GM21723 (cell line): ENCODE measurements around the gene LYSMD3.
A peak's percentile ranks its signal among the peaks of the same experiment; 100 is the strongest.

Source experiments
- ATAC-seq: cut with Tn5 transposase; IDR thresholded peaks from one replicate; pipeline ENCODE4 v1.9.1; 2021; ENCODE audit warnings: mild to moderate bottlenecking, moderate library complexity; ENCODE audit not compliant: unreplicated experiment

LYSMD3 gene

DNA sequence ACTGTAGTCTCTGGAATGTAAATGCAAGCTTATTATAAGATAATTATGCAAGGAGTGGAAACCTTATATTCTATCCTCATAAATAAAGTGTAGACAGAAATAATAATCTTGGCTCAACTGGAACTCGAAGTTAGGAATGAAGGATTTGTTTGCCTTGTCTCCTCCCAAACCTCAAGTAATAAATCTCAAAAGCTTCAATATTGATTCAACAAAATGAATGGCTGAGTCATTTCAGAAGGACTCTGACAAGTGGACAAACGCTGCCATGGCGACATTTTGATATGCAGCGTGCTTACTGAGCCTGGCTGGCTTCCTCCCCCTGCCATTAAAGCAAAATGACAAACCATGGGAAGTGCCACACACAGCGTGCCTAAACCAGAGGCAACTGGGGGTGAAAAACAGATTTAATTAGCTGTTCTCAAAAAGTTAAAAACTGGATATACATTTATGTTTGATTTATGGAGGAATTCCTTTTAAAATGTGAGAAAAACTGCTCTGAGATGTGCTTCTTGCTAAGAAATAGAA lies 18.7 kb upstream of the LYSMD3 start:
- ATAC-seq: no peak

DNA sequence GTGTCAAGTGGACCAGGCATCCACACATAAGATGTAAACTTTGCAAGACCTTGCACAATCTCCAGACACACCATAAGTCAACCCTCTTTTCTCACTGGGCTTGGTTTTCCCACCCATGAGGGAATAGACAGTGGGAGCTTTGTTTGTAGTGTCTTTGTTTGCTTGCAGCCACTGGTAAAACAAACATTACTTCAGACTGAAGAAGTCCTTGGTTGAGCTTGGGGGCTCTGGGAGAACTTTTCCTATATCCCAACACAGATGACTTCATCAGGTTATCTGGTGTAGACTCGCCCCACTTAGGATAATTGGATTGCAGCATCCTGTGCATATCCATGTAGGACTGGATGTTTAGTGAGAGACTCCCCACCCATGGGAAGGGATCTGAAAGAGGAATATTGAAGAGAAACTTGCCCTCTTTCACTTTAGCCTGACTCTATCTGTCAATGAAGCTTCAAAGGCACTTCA lies 17.7 kb upstream of the LYSMD3 start:
- no peak for ATAC-seq

DNA sequence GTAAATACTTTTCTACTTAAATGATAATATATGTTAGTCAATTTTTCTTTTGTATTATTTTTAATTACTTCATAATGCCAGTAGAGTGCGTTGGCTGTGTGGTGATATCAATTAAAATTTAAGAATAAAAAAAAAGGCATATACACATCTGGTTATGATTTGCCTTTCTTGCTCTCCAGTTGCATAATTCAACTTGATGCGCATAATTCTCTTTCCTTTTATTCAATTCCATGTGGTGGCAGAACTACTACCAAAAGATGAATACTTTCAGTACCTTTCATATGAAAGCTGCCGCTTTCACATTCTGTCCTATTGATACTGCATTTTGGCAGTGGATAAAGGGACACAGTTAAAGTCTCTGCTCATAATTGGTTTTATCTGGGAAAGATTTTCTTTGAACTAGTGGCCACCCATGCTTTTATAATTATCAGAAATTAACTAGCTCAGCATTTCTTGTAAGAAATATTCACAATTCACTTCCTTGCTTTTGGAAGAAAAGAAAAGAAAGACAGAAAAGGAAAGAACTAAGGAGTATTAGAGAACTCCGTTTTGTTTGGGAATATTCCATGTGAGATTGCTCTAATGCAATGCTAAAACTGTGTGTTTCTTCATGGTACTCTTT lies 16.9 kb upstream of the LYSMD3 start:
- no peak for ATAC-seq

DNA sequence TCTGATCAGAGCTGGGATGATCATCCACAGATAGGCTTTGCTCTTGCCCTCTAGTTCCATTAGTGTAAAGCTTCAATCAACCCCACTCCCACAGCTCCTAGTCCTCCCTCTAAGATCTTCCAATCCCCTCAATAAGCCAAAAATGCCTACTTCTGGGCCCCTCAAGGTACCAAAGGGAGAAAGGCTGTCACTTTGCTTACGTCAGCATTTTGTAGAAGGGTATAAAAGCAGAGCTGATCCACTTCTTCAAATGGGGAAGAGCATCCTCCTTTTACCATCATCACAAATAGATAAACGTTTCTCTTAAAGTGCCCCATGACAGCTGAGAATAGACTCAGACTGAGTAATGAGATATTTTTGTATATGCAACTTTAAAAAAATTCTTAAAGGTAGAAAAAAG lies 16.1 kb upstream of the LYSMD3 start:
- ATAC-seq: no peak

DNA sequence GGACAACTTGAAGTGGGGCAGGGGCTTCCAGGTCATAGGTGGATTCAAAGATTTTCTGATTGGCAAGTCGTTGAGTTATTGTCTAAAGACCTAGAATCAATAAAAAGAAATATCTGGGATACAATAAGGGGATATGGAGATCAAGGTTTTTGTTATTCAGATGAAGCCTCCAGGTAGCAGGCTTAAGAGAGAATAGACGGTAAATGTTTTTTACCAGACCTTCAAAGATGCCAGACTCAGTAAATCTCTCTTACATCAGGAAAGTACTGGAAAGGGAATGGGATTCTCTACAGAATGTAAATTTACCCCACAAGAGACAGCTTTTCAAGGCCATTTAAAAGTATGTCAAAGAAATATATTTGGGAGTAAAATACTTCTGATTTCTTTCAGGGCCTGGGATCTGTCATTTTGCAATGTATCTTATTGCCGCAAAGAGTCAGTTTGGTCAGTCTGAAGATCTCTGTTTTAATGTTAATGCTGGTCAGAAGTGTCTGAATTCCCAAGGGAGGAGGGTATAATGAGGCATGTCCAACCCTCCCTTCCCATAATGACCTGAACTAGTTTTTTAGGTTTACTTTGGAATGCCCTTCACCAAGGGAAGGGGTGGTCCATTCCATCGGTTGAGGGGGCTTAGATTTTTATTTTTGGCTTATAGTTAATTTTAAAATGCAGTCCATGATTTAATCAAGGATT lies 13.6 kb upstream of the LYSMD3 start:
- ATAC-seq: no peak

DNA sequence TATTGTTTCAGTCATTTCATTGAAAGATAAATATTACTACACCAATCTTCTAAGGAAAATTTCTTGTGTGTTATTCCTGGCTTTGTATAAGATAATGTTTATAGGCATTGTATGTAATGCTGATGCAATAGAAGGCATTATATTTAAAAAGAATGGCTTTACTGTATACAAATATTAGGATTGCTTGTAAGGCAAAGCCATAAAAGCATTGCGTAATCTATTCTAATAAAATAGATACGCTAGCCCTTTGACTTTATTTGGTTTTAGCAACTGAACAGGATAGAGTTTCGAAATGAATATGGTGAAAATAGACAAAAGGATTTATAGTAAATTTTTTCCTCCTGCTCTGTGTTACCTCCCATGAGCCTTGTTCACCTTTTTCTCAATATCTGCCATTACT lies 5.5 kb upstream of the LYSMD3 start:
- no peak for ATAC-seq

DNA sequence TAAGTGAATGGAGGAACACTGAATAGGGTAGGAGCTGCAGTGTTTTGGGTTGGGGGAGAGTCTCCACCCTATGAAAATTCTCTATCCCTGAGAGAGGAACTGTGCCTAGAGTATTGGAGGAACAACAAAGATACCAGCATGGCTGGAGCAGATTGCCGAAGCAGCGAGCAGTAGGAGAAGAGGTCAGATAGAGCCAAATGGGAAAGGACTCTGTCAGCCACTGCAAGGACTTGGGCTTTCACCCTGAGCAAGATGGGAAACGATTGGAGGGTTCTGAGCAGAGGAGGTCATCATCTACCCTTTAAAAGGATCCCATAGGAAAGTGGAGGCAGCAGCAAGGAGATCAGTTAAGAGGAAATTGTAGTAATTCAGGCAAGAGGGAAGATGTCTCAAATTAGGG lies 4.4 kb upstream of the LYSMD3 start:
- no peak for ATAC-seq

DNA sequence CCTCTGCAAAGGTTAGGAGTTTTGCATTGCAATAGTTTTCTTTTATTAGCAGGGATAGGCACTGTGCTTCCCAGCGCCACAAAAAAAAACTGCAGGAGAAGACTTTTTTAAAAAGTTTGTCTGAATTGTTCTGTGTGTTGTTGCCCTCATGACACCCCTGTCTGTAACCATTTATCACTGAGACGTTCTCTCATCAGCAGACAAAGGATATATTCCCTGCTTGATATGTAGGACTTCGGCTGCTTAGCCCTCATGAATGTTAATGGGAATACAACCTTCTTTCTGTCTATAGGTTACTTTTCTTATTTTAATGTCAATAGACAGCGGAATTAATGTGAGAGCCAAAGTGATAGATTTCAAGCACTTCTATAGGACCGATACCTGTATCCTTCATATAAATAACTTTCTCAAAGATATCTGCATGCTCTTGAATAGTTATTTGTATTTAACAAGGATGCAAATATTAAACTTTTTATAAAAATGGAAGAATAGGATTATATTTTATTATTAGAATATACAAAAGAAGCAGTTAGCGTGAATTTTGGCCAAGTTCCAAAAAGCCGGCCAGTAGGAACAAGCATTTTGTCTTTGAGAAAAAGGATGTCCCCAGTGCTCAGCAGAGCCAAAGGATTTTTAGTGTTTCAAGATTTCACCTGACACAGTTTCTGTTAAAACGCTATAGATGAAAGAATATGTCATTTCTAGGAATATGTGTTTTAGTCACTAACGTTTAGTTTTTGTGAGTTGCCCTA lies 1.5 kb upstream of the LYSMD3 start:
- ATAC-seq: no peak

DNA sequence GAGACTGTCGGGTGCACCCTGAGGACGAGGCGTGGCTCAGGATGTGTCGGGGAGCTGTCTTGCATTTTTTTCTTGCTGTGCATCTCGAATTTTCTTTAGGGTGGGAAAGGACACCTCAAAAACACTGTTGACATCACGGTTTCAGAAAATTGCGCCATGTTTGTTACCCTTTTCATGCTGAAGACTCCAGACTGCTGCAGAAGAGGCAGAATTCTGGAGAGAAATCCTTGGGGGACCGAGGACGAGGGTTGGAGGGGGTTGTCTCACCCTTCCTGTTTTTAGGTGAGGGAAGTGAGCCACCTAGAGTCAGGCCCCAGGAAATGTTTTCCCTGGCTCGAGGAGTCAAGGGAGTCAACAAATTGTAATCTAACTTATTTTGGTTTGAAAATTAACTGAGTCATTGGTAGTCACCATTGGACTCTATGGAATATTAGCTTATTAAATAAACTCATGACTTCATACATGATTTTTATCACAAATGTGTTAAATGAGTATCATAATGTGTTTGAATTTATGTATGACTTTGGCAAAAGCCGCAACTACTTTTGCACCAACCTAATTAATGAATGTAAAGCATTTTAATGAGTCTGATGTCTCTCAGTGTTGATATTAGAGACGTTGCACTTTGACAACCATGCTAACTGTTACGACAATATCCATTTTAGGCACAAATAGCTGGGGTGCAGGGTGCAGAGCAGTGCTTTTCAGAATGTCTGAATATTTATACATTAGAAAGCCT lies 724 bp upstream of the LYSMD3 start:
- ATAC-seq: peak; percentile 60

DNA sequence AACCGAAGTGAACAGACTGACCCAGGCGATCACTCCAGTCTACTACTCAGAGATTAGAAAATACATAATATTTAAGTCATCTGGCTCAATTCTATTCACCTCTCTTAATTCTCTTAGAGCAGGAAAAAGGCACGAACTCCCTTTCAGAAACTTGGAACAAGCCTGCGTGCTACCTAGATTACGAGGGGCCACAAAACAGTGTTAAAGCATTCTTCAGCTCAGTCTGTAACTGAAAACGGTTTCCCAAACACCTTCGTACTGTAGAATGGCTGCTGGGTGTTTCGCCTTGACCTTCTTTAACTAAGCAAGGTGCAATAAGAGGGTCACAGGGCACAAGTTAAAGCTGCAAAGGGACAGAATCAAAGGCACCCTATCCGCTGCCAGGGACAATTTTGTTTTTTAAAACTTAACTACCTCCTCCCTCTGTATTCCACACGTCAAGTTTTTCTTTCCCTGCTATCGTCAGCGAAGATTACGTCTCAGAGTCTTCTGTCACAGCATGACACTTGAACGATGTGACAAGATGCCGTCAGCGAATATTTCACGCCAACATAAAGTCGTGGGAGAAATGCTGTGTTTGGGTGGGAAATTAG lies 687 bp downstream of the LYSMD3 start:
- peak; percentile 1 for ATAC-seq

DNA sequence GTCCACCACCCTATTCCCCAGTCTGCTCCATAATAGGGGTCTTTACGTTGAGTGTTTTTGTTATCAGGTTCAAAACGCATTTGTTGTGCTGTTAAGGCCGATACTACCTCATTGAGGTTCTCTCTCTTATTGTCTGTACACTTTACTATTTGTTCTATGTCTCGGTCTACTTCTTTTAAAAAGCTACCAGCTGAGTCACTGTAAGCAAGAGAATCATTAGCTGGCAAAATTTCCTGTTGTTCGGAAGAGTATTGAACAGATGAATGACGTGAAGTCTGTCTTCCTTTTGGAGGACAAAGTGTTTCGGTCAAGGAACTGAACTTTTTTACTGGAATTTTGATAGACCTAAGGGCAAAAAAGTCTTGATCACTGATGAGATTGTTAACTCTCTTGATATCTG lies 10.3 kb downstream of the LYSMD3 start:
- no peak for ATAC-seq

DNA sequence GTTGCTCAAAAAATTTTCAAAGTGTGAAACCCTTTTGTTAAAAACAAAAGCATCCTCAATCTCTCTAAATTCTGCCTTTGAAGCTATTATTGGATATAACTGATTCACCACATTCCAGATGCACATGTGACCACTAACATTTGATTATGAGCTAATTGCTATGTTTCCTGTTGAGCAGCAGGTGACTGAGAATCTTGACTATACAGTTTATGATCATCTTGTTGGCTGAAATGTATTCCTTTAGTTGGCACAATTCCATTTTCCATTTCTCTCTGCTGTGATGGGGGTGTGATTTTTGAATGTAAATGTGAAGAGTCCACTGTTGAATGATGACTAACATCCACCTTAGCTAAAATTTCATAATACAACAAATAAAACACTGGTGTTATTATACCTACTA lies 10.7 kb downstream of the LYSMD3 start:
- no peak for ATAC-seq

DNA sequence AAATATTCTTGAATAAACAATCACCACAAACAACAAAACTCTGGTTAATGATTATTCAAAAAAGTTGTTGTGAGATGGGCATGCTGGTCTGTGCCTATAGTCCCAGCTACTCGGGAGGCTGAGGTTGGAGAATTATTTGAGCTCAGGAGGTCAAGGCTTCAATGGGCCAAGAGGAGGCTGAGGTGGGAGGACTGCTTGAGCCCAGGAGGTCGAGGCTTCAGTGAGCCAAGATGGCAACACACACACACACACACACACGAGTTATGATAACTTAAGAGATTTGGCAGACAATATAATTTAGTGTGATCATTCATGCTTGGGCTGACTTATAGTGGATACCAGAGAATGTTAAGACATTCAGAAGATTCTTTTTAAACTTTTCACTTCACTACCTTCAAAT lies 14.9 kb downstream of the LYSMD3 start:
- ATAC-seq: no peak

DNA sequence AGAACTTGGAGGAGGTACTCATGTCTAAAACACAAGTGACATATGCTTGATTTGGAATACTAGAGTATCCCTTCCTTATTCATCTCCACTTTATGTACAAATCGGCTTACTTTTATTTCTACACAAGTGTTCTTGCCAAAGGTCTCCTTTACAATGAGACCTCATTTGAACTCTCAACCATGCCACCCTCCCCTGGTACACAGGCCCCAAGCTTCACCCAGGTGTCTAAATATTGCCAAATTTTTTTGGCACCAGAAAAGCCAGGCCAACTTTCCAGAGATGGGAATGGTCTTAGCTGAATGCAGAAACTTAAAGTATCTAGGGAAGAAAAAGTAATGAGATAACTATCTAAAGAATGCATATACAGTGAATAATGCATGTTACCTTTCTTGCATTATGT lies 18.9 kb downstream of the LYSMD3 start:
- no peak for ATAC-seq

DNA sequence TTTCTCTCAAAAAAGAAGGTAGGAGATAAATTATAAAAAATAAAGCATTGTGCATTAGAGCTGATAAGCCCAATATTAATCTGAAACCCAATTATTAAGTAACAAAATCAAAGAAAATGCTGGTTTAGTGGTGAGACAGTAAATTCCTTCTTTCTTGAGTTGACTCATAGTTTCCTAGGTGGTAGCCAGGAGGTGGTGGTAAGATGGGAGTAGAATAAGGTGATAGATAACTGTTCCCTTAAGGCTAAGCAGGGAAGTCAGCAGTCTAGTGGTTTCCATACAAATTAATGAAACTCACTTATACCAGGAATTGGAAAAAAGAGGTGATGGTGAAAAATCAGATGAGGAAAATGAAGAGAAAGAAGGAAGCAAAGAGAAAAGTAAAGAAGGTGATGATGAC lies 23.2 kb downstream of the LYSMD3 start:
- ATAC-seq: no peak

DNA sequence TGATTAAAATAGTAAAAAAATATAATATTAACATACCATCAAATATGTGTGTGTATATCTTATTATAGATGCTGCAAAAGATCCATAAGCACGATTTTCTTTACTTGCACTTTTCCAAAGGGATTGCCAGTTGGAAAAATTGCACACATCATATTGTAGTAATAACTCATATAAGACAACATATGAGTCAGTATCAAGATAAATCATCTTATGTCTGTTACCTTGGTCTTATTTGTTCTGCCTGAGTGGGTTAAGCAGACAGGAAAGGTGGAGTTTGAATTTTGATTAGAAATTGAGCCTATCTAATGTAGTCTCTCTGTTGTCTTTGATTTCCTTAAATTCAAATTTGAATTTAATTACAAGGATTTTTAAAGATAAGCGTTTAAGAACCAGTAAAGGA lies 24.6 kb downstream of the LYSMD3 start:
- no peak for ATAC-seq

DNA sequence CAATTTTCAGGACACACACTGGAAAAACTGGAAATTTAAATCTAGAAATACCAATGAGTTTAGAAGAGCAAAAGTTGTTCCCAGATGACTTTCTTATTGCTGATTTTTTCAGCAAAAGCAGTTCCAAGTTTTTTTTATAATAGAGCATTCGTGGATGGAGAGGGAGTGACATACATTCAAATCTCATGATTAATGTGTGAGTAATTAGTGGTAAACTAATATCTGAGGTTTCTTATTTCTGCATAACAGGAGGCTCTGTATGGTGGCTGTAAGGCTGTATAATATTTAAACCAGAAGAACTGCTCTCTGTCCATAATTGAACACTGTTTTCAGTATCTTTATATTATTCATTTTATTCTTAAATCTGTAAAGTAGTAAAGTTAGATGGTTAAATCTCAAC lies 25.8 kb downstream of the LYSMD3 start:
- no peak for ATAC-seq

DNA sequence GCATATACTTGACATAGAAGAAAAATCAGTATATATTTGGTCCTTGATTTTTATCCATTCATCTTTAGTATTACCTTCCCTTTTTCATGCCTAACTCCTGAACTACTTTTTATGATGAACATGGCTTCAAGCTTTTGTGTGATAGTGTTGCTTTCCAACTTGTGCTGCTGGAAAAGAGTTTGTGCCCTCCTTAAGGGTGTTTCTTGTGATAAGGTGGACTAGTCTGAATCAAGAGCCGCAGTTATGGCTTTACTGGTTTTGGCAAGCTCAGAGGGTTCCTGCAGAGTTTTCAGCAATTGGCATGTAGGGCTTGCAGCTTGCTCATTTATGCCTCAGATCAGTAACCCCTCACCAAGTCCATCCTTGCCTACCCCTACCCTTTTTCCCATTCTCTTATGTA lies 34.2 kb downstream of the LYSMD3 start:
- ATAC-seq: no peak

DNA sequence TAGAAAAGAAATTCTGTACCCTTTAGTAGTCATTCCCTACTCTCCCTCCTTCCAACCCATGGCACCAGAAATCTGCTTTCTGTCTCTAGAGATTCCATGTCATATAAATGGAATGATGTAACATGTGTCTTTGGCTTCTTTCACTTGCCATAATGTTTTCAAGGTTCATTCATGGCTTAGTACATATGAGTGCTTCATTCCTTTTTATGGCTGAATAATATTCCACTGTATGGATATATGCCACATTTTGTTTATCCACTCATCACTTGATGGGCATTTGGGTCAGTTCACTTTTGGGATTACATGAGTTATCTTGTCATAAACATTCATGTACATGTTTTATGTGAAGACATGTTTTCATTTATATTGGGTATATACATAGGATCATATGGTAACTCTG lies 35.3 kb downstream of the LYSMD3 start:
- no peak for ATAC-seq

DNA sequence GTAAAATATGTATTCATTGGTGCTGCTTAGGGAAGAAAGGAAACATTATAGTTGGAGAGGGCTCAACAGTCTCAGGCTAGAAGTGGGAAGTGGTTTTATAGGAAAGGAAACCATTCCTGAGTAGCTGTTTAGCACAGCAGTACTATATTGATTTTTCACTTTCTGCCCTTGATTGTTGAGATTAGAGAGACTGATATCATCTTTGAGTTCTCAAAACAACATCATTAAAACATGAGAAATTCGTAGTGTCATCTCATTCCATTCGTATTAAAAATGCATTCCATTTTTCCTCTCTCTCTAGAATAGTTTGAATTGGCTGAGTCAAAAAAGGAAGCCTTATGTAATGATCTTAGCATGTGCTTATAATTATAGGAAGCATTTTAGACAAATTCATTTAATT lies 40.6 kb downstream of the LYSMD3 start:
- no peak for ATAC-seq

DNA sequence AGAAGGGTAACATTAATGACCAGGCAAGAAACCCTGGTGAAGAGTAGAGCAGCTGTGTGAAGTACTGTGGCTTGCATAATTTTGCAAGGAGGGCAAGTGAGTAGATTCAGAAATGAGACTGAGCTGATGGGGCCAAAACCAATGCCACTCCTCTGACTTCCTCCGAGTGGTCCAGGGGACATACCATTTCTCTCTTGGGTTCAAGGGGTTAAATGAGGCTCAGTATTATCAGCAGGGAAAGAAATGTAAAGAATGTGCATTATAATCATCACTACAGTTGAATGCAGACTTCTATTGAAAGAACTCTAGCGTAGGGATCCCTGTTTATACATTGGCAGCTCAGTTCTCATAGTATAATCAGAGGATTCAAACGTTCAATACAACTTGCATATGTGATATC lies 44.8 kb downstream of the LYSMD3 start:
- ATAC-seq: no peak
